Mesothelial cell of epicardium (in vitro differentiated cells): ENCODE data around the gene B4GALT5. TPM values are rescaled to one million over a fixed set of nuclear protein-coding genes. Genes with fewer than 3 reads are reported as not detected.

Experiments
- DNase-seq, 2 experiments: peaks; one replicate each; pipeline ENCODE4 v3.0.0; 2021; ENCODE audit warnings: low spot score in 2 of 2; ENCODE audit not compliant: unreplicated experiment in 2 of 2
- H3K27ac Mint-ChIP-seq: 2 replicates; pipeline ENCODE4 v1.8.0; 2021; ENCODE audit warnings: mixed read lengths
- H3K27me3 Mint-ChIP-seq: 2 replicates; pipeline ENCODE4 v1.8.0; 2021; ENCODE audit warnings: low read depth, mixed read lengths
- H3K36me3 Mint-ChIP-seq: 2 replicates; pipeline ENCODE4 v1.8.0; 2021; ENCODE audit warnings: mixed read lengths
- H3K4me1 Mint-ChIP-seq: 2 replicates; pipeline ENCODE4 v1.8.0; 2021; ENCODE audit warnings: mixed read lengths
- H3K4me3 Mint-ChIP-seq: 2 replicates; pipeline ENCODE4 v1.8.0; 2021; ENCODE audit warnings: mild to moderate bottlenecking, moderate library complexity, mixed read lengths
- H3K9me3 Mint-ChIP-seq: 2 replicates; pipeline ENCODE4 v1.8.0; 2021; ENCODE audit warnings: mixed read lengths
- total RNA-seq: library from RNA; stranded (reverse); gene quantifications from 3 replicates; pipeline ENCODE4 v1.2.1, GENCODE V29; 2021
- TF ChIP-seq, protein P1 (sequence below): fragments of 200-600 bp; sonication (generic); IDR thresholded peaks from one replicate; pipeline ENCODE4 v1.5.0; 2021; ENCODE audit warnings: antibody characterized with exemption; ENCODE audit not compliant: unreplicated experiment

B4GALT5 gene
- total RNA-seq, 1 donor from 2014 or later, result 52.6 TPM

DNA sequence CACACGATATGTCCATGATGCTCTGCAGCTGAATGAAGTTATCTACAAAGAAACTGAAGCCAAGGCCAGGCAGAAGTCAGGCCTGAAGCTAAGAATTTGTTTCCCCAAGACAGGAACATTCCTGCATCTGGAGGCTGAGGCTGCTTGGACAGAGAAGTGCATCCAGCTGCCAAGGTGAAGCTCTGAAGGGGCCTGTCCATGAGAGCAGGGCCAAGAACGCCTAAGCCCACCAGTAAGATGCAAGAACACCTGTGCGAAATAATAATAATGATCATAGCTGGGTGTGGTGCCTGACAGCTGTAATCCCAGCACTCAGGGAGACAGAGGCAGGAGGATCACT lies 37.7 kb upstream of the B4GALT5 start:
- Mint-ChIP-seq H3K4me3 (no peak overlapping the region), H3K27me3 (no peaks in the 10 kb centered on the region), H3K4me1 (peaks cover 8% of the 10 kb centered on the region), H3K27ac (no peak overlapping the region), H3K36me3 (no peaks in the 10 kb centered on the region), H3K9me3 (no peaks in the 10 kb centered on the region)
- no peak for DNase-seq
- TF ChIP-seq, protein P1, sequence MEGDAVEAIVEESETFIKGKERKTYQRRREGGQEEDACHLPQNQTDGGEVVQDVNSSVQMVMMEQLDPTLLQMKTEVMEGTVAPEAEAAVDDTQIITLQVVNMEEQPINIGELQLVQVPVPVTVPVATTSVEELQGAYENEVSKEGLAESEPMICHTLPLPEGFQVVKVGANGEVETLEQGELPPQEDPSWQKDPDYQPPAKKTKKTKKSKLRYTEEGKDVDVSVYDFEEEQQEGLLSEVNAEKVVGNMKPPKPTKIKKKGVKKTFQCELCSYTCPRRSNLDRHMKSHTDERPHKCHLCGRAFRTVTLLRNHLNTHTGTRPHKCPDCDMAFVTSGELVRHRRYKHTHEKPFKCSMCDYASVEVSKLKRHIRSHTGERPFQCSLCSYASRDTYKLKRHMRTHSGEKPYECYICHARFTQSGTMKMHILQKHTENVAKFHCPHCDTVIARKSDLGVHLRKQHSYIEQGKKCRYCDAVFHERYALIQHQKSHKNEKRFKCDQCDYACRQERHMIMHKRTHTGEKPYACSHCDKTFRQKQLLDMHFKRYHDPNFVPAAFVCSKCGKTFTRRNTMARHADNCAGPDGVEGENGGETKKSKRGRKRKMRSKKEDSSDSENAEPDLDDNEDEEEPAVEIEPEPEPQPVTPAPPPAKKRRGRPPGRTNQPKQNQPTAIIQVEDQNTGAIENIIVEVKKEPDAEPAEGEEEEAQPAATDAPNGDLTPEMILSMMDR, result no peak

DNA sequence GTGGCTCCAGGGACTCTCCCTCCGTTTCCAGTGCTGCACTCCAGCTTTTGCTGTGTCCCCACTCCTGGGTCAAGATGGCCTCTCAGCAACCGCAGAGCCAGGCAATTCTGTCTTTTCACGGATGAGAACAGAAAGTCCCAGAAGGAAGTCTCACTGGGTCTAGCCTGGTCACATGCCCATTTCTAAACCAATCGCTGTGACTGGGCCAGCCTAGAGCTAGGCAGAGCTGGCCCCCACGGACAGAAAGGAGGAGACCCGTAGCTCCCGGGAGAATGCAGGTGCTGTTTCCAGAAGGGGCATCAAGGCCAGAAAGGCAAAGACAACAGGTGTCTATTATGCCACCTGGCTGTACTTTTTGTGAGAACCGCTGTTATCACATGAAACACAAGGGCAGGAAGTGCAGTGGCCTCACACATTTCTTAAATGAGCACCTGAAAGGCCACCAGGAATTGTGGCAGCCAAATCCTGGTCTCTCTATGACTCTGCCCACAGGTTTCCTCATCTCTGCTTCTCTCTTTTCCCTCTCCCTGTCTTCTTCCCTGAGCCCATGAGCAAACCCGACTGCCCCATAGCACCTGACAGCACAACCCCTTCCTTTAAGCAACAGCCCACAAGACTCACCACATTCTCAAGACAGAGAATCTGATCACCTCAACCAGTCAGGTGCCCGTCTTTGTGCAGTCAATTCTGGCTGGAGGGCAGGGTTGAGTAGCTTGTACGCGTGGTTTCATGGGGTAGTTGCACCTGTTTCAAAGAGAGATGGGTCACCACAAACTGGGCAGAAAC lies 37.1 kb upstream of the B4GALT5 start:
- Mint-ChIP-seq H3K27me3 (no peaks in the 10 kb centered on the region), H3K4me1 (peaks cover 8% of the 10 kb centered on the region), H3K27ac (no peak overlapping the region), H3K4me3 (no peak overlapping the region), H3K9me3 (no peaks in the 10 kb centered on the region), H3K36me3 (no peaks in the 10 kb centered on the region)
- TF ChIP-seq, protein P1, result no peak
- no peak for DNase-seq

DNA sequence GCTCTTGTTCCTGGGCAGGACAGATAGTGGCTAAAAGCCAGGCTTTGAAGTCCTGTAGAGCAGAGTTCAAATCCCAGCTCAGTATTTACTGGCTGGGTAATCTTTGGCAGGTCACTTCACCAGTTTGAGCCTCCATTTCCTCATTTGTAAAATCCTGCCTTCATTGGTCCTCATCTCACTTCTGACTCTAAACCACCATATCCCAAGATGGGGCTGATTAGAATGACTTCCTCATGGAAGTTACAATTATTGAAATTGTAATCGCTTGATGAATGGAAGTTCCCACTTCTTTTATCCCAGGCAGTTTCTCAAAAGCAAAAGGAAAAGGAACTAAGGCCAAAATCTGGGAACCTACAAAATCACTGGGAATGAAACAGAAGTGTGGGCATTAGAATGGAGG lies 35.9 kb upstream of the B4GALT5 start:
- Mint-ChIP-seq H3K36me3 (no peaks in the 10 kb centered on the region), H3K27ac (no peak overlapping the region), H3K4me3 (no peak overlapping the region), H3K27me3 (no peaks in the 10 kb centered on the region), H3K9me3 (no peaks in the 10 kb centered on the region), H3K4me1 (peaks cover 8% of the 10 kb centered on the region)
- TF ChIP-seq, protein P1, result no peak
- no peak for DNase-seq

DNA sequence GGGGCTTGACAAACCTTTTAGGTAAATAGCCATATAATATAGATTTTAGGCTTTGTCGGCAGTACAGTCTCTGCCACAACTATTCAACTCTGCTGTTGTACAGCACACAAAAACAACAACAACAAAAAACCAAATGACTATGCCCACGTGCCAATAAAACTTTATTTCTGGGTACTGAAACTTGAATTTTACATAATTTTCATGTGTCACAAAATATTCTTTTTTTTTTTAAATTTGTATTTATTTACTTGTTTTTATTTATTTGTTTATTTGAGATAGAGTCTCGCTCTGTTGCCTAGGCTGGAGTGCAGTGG lies 34.8 kb upstream of the B4GALT5 start:
- Mint-ChIP-seq H3K27me3 (no peaks in the 10 kb centered on the region), H3K27ac (peak overlapping the region; percentile 72), H3K36me3 (no peaks in the 10 kb centered on the region), H3K4me3 (no peak overlapping the region), H3K4me1 (peaks cover 8% of the 10 kb centered on the region), H3K9me3 (no peaks in the 10 kb centered on the region)
- no peak for DNase-seq
- TF ChIP-seq, protein P1, result no peak

DNA sequence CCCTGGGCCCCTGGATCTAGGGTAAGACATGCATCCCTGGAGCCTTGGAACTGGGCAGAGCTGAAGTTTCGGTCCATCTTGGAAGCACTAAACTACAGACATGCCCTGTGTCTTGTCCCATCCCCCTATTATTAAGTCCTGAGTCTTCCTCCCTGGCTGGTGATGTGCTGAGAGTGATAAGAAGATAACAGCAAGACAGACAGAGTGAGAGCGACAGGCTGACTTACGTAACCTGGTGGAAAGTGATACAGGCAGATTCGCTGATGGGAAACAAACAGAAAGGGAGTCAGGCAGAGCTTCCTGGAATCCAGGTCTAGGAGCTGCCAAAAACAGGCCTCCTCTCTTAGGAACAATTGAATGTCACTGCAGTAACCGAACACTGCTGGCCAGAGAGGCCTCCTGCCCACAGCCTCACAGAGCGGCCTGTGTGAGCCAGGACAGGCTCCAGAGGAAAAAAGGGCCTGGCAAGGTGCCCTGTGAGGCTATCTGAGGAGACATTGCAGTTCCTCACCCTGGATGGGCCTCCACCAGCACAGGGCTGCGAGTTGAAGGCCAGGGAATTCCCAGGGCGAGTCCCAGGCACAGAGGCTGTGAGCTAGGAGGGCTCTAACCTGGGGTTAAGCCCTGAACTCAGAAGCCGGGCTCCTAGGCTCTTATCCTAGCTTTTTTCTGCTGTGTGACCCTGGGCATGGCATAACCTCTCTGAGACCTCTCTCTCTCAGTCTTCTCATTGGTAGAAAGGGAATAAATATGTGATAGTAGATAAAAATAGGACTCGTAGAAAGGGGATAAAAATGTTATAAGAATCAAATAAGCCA lies 34.2 kb upstream of the B4GALT5 start:
- H3K36me3 Mint-ChIP-seq, result no peaks in the 10 kb centered on the region
- H3K27ac Mint-ChIP-seq, result peak overlapping the region; percentile 72
- no peaks in the 10 kb centered on the region for H3K9me3 Mint-ChIP-seq
- peak; percentile 23 to 44 for DNase-seq
- peaks cover 10% of the 10 kb centered on the region for H3K4me1 Mint-ChIP-seq
- no peak overlapping the region for H3K4me3 Mint-ChIP-seq
- TF ChIP-seq, protein P1, result no peak
- no peaks in the 10 kb centered on the region for H3K27me3 Mint-ChIP-seq
